ENCODE data around the gene UQCR11. TPM values are rescaled to one million over a fixed set of nuclear protein-coding genes. Genes with fewer than 3 reads are reported as not detected.

UQCR11 gene
- total RNA-seq, 2 experiments from 2014 or later, result 231 TPM

GRCh38 chr19:1579222-1579621, 26.0 kb downstream of the UQCR11 start:
- no peaks in the 10 kb centered on the region for H3K9me3 Mint-ChIP-seq
- ChIA-PET CTCF (interaction anchor here (0.9 kb wide), 1 partner anchor 12 kb away, joined by 3 read pairs; no protein-coding TSS in a partner anchor), POLR2A (no interaction called here)
- intact Hi-C loops (cut with micrococcal nuclease), result no loop called here
- H3K36me3 Mint-ChIP-seq (ENCODE audit: low read depth), result peaks cover 14% of the 10 kb centered on the region
- no peaks in the 10 kb centered on the region for H3K27me3 Mint-ChIP-seq
- TF ChIP-seq CTCF (IDR thresholded peaks at IDR 0.05), result no peak
- H3K27ac Mint-ChIP-seq, result no peak overlapping the region
- DNase-seq, result no peak
- ATAC-seq, result no peak
- H3K4me1 Mint-ChIP-seq (ENCODE audit: low read depth), result no peaks in the 10 kb centered on the region
- H3K4me3 Mint-ChIP-seq, result no peak overlapping the region

GRCh38 chr19:1577929-1578618, 27.2 kb downstream of the UQCR11 start:
- ChIA-PET CTCF (interaction anchor here (0.9 kb wide), 1 partner anchor 13 kb away, joined by 3 read pairs; no protein-coding TSS in a partner anchor), POLR2A (interaction anchor here (4.6 kb wide), 1 partner anchor 11 kb away, joined by 26 read pairs; no protein-coding TSS in a partner anchor)
- DNase-seq (no peak), ATAC-seq (no peak)
- no peaks in the 10 kb centered on the region for H3K4me1 Mint-ChIP-seq (ENCODE audit: low read depth)
- no peak overlapping the region for H3K4me3 Mint-ChIP-seq
- no peaks in the 10 kb centered on the region for H3K9me3 Mint-ChIP-seq
- intact Hi-C loops (cut with micrococcal nuclease), result no loop called here
- TF ChIP-seq CTCF (IDR thresholded peaks at IDR 0.05), result no peak
- H3K36me3 Mint-ChIP-seq (ENCODE audit: low read depth), result peaks cover 10% of the 10 kb centered on the region
- no peaks in the 10 kb centered on the region for H3K27me3 Mint-ChIP-seq
- H3K27ac Mint-ChIP-seq, result no peak overlapping the region

- no peaks in the 10 kb centered on the region for H3K4me1 Mint-ChIP-seq (ENCODE audit: low read depth)
- no peak for DNase-seq
- no peaks in the 10 kb centered on the region for H3K27me3 Mint-ChIP-seq
- H3K27ac Mint-ChIP-seq, result no peak overlapping the region
- TF ChIP-seq CTCF (IDR thresholded peaks at IDR 0.05), result no peak
- peaks cover 10% of the 10 kb centered on the region for H3K36me3 Mint-ChIP-seq (ENCODE audit: low read depth)
- intact Hi-C loops (cut with micrococcal nuclease), result no loop called here
- H3K9me3 Mint-ChIP-seq, result no peaks in the 10 kb centered on the region
- ChIA-PET POLR2A (interaction anchor here (4.6 kb wide), 1 partner anchor 12 kb away, joined by 26 read pairs; no protein-coding TSS in a partner anchor), CTCF (interaction anchor here (1.3 kb wide), 1 partner anchor 249 kb away, joined by 5 read pairs; no protein-coding TSS in a partner anchor)
- ATAC-seq, result no peak
- H3K4me3 Mint-ChIP-seq, result no peak overlapping the region
These were observed 28.0 kb downstream of the UQCR11 start for GRCh38 chr19:1577090-1577928.

GRCh38 chr19:1576242-1577089, 28.8 kb downstream of the UQCR11 start:
- H3K4me1 Mint-ChIP-seq (ENCODE audit: low read depth), result no peaks in the 10 kb centered on the region
- ChIA-PET CTCF (interaction anchor here (1.3 kb wide), 1 partner anchor 250 kb away, joined by 5 read pairs; no protein-coding TSS in a partner anchor), POLR2A (interaction anchor here (4.6 kb wide), 1 partner anchor 13 kb away, joined by 26 read pairs; no protein-coding TSS in a partner anchor)
- no peak for ATAC-seq
- DNase-seq, result no peak
- no peaks in the 10 kb centered on the region for H3K9me3 Mint-ChIP-seq
- H3K27ac Mint-ChIP-seq, result no peak overlapping the region
- intact Hi-C loops (cut with micrococcal nuclease), result no loop called here
- no peak for TF ChIP-seq CTCF (IDR thresholded peaks at IDR 0.05)
- H3K36me3 Mint-ChIP-seq (ENCODE audit: low read depth), result peaks cover 10% of the 10 kb centered on the region
- H3K4me3 Mint-ChIP-seq, result no peak overlapping the region
- no peaks in the 10 kb centered on the region for H3K27me3 Mint-ChIP-seq

All from activated CD8-positive, alpha-beta T cell treated with anti-CD3 and anti-CD28 coated beads for 36 hours (primary cell).